H1 (cell line): Measurements from ENCODE around the gene DSCAM. TPM values are rescaled to one million over a fixed set of nuclear protein-coding genes. Genes with fewer than 3 reads are reported as not detected.

Experiments used
- CTCF ChIA-PET: fragments of 300-600 bp; sonication (Branson Sonifier 250); formaldehyde crosslinking; loops from one replicate; lab custom pipeline; 2021; ENCODE audit not compliant: partially characterized antibody; lab: Charles Lee
- POLR2A ChIA-PET: fragments of 300-600 bp; sonication (Branson Sonifier 250); formaldehyde crosslinking; loops from one replicate; lab custom pipeline; 2021; ENCODE audit warnings: inconsistent platforms; ENCODE audit not compliant: partially characterized antibody; lab: Charles Lee
- DNase-seq, 2 experiments: peaks; one replicate each; pipeline versions ENCODE4 v3.0.0 to v3.0.0-alpha.2; 2010 to 2022; ENCODE audit warnings: low spot score in 2 of 2, low read depth in 1 of 2, mixed read lengths in 1 of 2
- FAIRE-seq: peaks from 2 replicates; lab custom pipeline; 2011; peaks lifted over from hg19 to GRCh38; lab: Jason Lieb, UNC
- H2AFZ ChIP-seq: 2 replicates; pipeline ENCODE4 v1.8.1; 2012; ENCODE audit warnings: low read length, inconsistent platforms
- H2AK5ac ChIP-seq: 2 replicates; pipeline ENCODE4 v1.6.1; 2013; ENCODE audit warnings: low read depth, low read length
- H2BK120ac ChIP-seq: replicated peaks from 2 replicates; pipeline ENCODE3; 2013; ENCODE audit warnings: low read depth, low read length, inconsistent platforms
- H2BK12ac ChIP-seq: 2 replicates; pipeline ENCODE4 v1.6.1; 2013; ENCODE audit warnings: low read depth, low read length
- H2BK15ac ChIP-seq: 2 replicates; pipeline ENCODE4 v1.6.1; 2013; ENCODE audit warnings: low read length
- H2BK20ac ChIP-seq: 2 replicates; pipeline ENCODE4 v1.6.1; 2013; ENCODE audit warnings: low read length
- H2BK5ac ChIP-seq: 2 replicates; pipeline ENCODE4 v1.6.1; 2013; ENCODE audit warnings: low read depth, low read length
- H3K14ac ChIP-seq: 2 replicates; pipeline ENCODE4 v1.6.1; 2013; ENCODE audit warnings: inconsistent platforms; ENCODE audit not compliant: insufficient read length
- H3K18ac ChIP-seq: 2 replicates; pipeline ENCODE4 v1.6.1; 2013; ENCODE audit warnings: low read length; ENCODE audit errors: extremely low read depth
- H3K23ac ChIP-seq: 2 replicates; pipeline ENCODE4 v1.6.1; 2013; ENCODE audit warnings: inconsistent platforms; ENCODE audit not compliant: insufficient read length
- H3K23me2 ChIP-seq: 2 replicates; pipeline ENCODE4 v1.6.1; 2013; ENCODE audit warnings: low read depth, low read length
- H3K27ac ChIP-seq: 2 replicates; pipeline ENCODE4 v1.6.1; 2011; ENCODE audit warnings: low read depth, low read length, inconsistent platforms
- H3K27me3 ChIP-seq, 4 experiments: replicated peaks in 1 of 4; 1 replicate in 1 of 4; 2 replicates in 3 of 4; pipeline versions ENCODE4 v1.6.1 to v1.8.1; 2011 to 2013; ENCODE audit warnings: low read length in 3 of 4, mild to moderate bottlenecking in 3 of 4, inconsistent platforms in 2 of 4, mixed read lengths in 2 of 4, moderate library complexity in 1 of 4; ENCODE audit not compliant: control insufficient read depth in 3 of 4, insufficient read depth in 3 of 4; ENCODE audit errors: extremely low read depth in 1 of 4
- H3K36me3 ChIP-seq, 4 experiments: 2 replicates each; pipeline versions ENCODE4 v1.6.1 to v1.8.1; 2011 to 2013; ENCODE audit warnings: mild to moderate bottlenecking in 4 of 4, low read length in 3 of 4, moderate library complexity in 2 of 4, control low read depth in 1 of 4, inconsistent platforms in 1 of 4; ENCODE audit not compliant: insufficient read depth in 4 of 4, control insufficient read depth in 2 of 4
- H3K4ac ChIP-seq: replicated peaks from 2 replicates; pipeline ENCODE3; 2013; ENCODE audit warnings: low read length, low read depth, mixed read lengths, inconsistent platforms; ENCODE audit not compliant: insufficient read length
- H3K4me1 ChIP-seq, 4 experiments: replicated peaks in 1 of 4; 1 replicate in 1 of 4; 2 replicates in 3 of 4; pipeline versions ENCODE4 v1.6.1 to v1.8.1; 2011 to 2013; ENCODE audit warnings: low read length in 3 of 4, inconsistent platforms in 2 of 4, mixed read lengths in 1 of 4; ENCODE audit not compliant: insufficient read depth in 4 of 4, control insufficient read depth in 3 of 4
- H3K4me2 ChIP-seq, 2 experiments: 2 replicates each; pipeline versions ENCODE4 v1.6.1 to v1.8.1; 2011 to 2013; ENCODE audit warnings: low read depth in 2 of 2, low read length in 2 of 2, control low read depth in 1 of 2, inconsistent platforms in 1 of 2, mild to moderate bottlenecking in 1 of 2; ENCODE audit not compliant: insufficient read depth in 1 of 2
- H3K4me3 ChIP-seq, 4 experiments: fragments of 200-600, 300-600 bp in 1 of 4; sonication (generic), shearing (Covaris generic), sonication (Bioruptor Twin) in 1 of 4; 2 replicates each; pipeline versions ENCODE4 v1.5.1 to v1.8.1; 2011 to 2016; ENCODE audit warnings: low read length in 4 of 4, low read depth in 3 of 4, control low read depth in 2 of 4, inconsistent platforms in 2 of 4, mild to moderate bottlenecking in 2 of 4, mixed read lengths in 1 of 4, moderate library complexity in 1 of 4; ENCODE audit not compliant: insufficient read depth in 2 of 4; ENCODE audit errors: extremely low read depth in 1 of 4
- H3K56ac ChIP-seq: replicated peaks from 2 replicates; pipeline ENCODE3; 2013; ENCODE audit warnings: low read depth, mild to moderate bottlenecking, mixed read lengths, low read length, inconsistent platforms; ENCODE audit not compliant: insufficient read length
- H3K79me1 ChIP-seq: 2 replicates; pipeline ENCODE4 v1.6.1; 2013; ENCODE audit warnings: low read depth, low read length, control low read depth
- H3K79me2 ChIP-seq, 2 experiments: 2 replicates each; pipeline versions ENCODE4 v1.6.1 to v1.8.1; 2012 to 2013; ENCODE audit warnings: low read length in 2 of 2, mild to moderate bottlenecking in 2 of 2, inconsistent platforms in 1 of 2; ENCODE audit not compliant: insufficient read depth in 2 of 2, control insufficient read depth in 1 of 2
- H3K9ac ChIP-seq, 4 experiments: replicated peaks in 1 of 4; 1 replicate in 1 of 4; 2 replicates in 3 of 4; pipeline versions ENCODE4 v1.6.1 to v1.8.1; 2011 to 2013; ENCODE audit warnings: low read depth in 3 of 4, low read length in 3 of 4, control low read depth in 2 of 4, mild to moderate bottlenecking in 2 of 4, moderate library complexity in 2 of 4, inconsistent platforms in 1 of 4; ENCODE audit errors: extremely low read depth in 1 of 4
- H3K9me3 ChIP-seq, 2 experiments: 2 replicates each; pipeline versions ENCODE4 v1.6.1 to v1.8.1; 2012 to 2013; ENCODE audit warnings: mild to moderate bottlenecking in 2 of 2, moderate library complexity in 2 of 2, control low read depth in 1 of 2, inconsistent platforms in 1 of 2, low read depth in 1 of 2, low read length in 1 of 2, mixed read lengths in 1 of 2; ENCODE audit not compliant: insufficient read depth in 2 of 2
- H4K20me1 ChIP-seq, 2 experiments: replicated peaks in 1 of 2; 2 replicates each; pipeline versions ENCODE3 to v1.8.1; 2011 to 2013; ENCODE audit warnings: inconsistent platforms in 2 of 2, low read length in 2 of 2, mild to moderate bottlenecking in 1 of 2; ENCODE audit not compliant: insufficient read depth in 2 of 2, control insufficient read depth in 1 of 2
- H4K5ac ChIP-seq: 2 replicates; pipeline ENCODE4 v1.6.1; 2013; ENCODE audit warnings: low read length, low read depth, mixed read lengths, inconsistent platforms; ENCODE audit not compliant: insufficient read length
- H4K8ac ChIP-seq: 2 replicates; pipeline ENCODE4 v1.8.0; 2013; ENCODE audit warnings: mild to moderate bottlenecking, moderate library complexity, low read length, inconsistent platforms; ENCODE audit not compliant: insufficient read depth; ENCODE audit errors: extremely low read depth
- H4K91ac ChIP-seq: replicated peaks from 2 replicates; pipeline ENCODE3; 2013; ENCODE audit warnings: low read length, mixed read lengths, inconsistent platforms; ENCODE audit not compliant: insufficient read length
- KDM5A ChIP-seq: fragments of 200-600 bp; IDR thresholded peaks from 2 replicates; pipeline ENCODE4 v1.7.1; 2012; ENCODE audit warnings: mild to moderate bottlenecking, low read length, inconsistent platforms, mixed read lengths
- NRF1 ChIP-seq: IDR thresholded peaks from 2 replicates; pipeline ENCODE4 v1.6.1; 2011; ENCODE audit warnings: mild to moderate bottlenecking, low read depth, low read length, improper control_type of control experiment
- SRF ChIP-seq: IDR thresholded peaks from 2 replicates; pipeline ENCODE4 v1.6.1; 2011; ENCODE audit warnings: mild to moderate bottlenecking, low read depth, low read length, moderate library complexity
- TCF12 ChIP-seq: IDR thresholded peaks from 2 replicates; pipeline ENCODE4 v1.6.1; 2011; ENCODE audit warnings: low read depth, mild to moderate bottlenecking, low read length
- WGBS, 2 experiments: shearing (Covaris generic) in 1 of 2; methylation state at CpG; one replicate each; pipeline versions ENCODE4 v1.1.6 to v1.1.7; 2013 to 2015; ENCODE audit warnings: low lambda C conversion rate in 2 of 2, mixed read lengths in 2 of 2, inconsistent platforms in 1 of 2, low coverage in 1 of 2, missing lambda C conversion rate in 1 of 2; ENCODE audit not compliant: insufficient replicate concordance in 2 of 2, insufficient coverage in 1 of 2, insufficient read length in 1 of 2; ENCODE audit errors: extremely low coverage in 1 of 2, missing lambda C conversion rate in 1 of 2; 5-methylcytosine and 5-hydroxymethylcytosine counted together
- polyA plus RNA-seq, 7 experiments: library from polyadenylated mRNA; depleted of rRNA in 3 of 7; stranded (reverse) in 5 of 7; unstranded in 2 of 7; fragments of >200 nt in 5 of 7; fragments of 200-250 nt in 2 of 7; gene quantifications; 1 replicate in 5 of 7; 2 replicates in 1 of 7; 4 replicates in 1 of 7; pipeline versions ENCODE4 v1.2.1 to v1.2.3, GENCODE V29; 2011 to 2013; ENCODE audit warnings: missing spikeins in 2 of 7, mixed read lengths in 2 of 7
- total RNA-seq: library from RNA; stranded (reverse); fragmentation: NEBNext Ultra II Directional; extraction: Animal tissue kit (Norgen Biotek cat#: 25700); gene quantifications from 2 replicates; pipeline ENCODE4 v1.2.1, GENCODE V29; 2021

The DSCAM gene
- total and polyA plus RNA-seq, 2 of the 8 experiments (the other 6 are each of a cell fraction or from before 2014, with no cell fraction given), result 0.02 to 0.15 TPM

DNA sequence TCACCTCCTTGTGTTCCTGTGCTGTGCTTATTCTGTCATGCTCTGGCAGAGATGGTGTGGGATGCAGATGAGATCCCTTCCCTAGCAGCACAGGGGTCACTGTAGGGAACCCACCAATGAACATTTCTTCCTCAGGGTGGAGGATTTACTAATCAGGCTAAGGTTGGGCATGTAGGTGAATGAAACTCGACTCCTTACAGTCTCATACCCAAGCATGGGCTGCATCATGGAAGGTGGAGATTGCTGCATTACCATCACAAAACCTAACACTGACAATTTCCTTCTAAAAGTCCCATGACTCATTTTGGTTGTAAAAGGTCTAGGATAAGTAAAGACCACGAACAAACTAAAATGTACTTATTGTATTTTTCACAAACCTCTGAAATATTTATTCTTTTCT, 399.9 kb downstream of the DSCAM start:
- Histone ChIP-seq H4K20me1 (no peaks in the 10 kb centered on the region), H3K56ac (no peak overlapping the region), H3K14ac (no peak overlapping the region), H2BK15ac (no peak overlapping the region), H4K5ac (no peak overlapping the region), H3K4me2 (no peak overlapping the region), H3K4ac (no peak overlapping the region), H3K9me3 (peaks cover 0 to 4% of the 10 kb centered on the region in 2 experiments; a peak in 1 of 4 replicates), H3K36me3 (no peaks in the 10 kb centered on the region), H2AFZ (no peak overlapping the region; the same call in 1 of the 2 replicates), H3K27me3 (no peaks in the 10 kb centered on the region), H3K18ac (no peak overlapping the region), H3K79me1 (no peaks in the 10 kb centered on the region), H2AK5ac (no peak overlapping the region), H3K9ac (no peak overlapping the region), H4K91ac (no peak overlapping the region), H3K4me1 (peaks cover 0 to 4% (median 0%) of the 10 kb centered on the region in 4 experiments; a peak in 2 of 7 replicates), H4K8ac (no peak overlapping the region), H2BK20ac (no peak overlapping the region), H3K4me3 (no peak overlapping the region), H2BK12ac (no peak overlapping the region), H3K27ac (no peak overlapping the region), H3K79me2 (no peaks in the 10 kb centered on the region), H3K23ac (no peak overlapping the region), H2BK5ac (no peak overlapping the region), H2BK120ac (no peak overlapping the region), H3K23me2 (no peaks in the 10 kb centered on the region)
- FAIRE-seq, result no peak
- ChIA-PET CTCF (no interaction called here), POLR2A (no interaction called here)
- no peak for DNase-seq
- WGBS, 2 experiments, result 74% methylated on average over 2 of the region's 2 CpGs; no CpG with 5 or more reads in 1 of the 2 experiments
- TF ChIP-seq TCF12 (no peak), NRF1 (no peak), KDM5A (no peak), SRF (no peak)
